Sigmoid colon (tissue), 4 donors: ENCODE data around the gene HEXD.
"Not testable (repeated sequence)": the region's sequence is repeated elsewhere in the genome, so short reads cannot be mapped to it uniquely, and the experiment has no call there.

Source experiments
- CTCF ChIP-seq, 4 experiments: fragments of 450-650 bp in 3 of 4; fragments of 200-600 bp in 1 of 4; IDR thresholded peaks; one replicate each; pipeline ENCODE4 v1.5.1; 2016 to 2019; ENCODE audit warnings: antibody characterized with exemption in 4 of 4, mild to moderate bottlenecking in 3 of 4, moderate library complexity in 2 of 4
- EP300 ChIP-seq, 4 donors: sonication (generic); formaldehyde crosslinking; IDR thresholded peaks; one replicate each; pipeline ENCODE4 v1.6.1; 2017; ENCODE audit warnings: antibody characterized with exemption in 4 of 4
- POLR2A ChIP-seq, 2 donors: fragments of 450-650 bp; IDR thresholded peaks; one replicate each; pipeline ENCODE4 v1.6.1; 2016; ENCODE audit warnings: antibody characterized with exemption in 2 of 2, mild to moderate bottlenecking in 2 of 2, moderate library complexity in 2 of 2
- POLR2AphosphoS5 ChIP-seq, 4 donors: sonication (generic); formaldehyde crosslinking; IDR thresholded peaks; one replicate each; pipeline ENCODE4 v1.6.1; 2017; ENCODE audit warnings: antibody characterized with exemption in 4 of 4

GRCh38 chr17:82412081-82412480, 6.1 kb upstream of the HEXD start:
- TF ChIP-seq POLR2AphosphoS5, POLR2A, CTCF, EP300 (IDR thresholded peaks at IDR 0.05): not testable (repeated sequence)
